HK-2 (cell line): Measurements from ENCODE around the gene NEUROD4.

ENCODE experiments used
- DNase-seq: peaks from one replicate; pipeline ENCODE4 v3.0.0-alpha.2; 2018; ENCODE audit not compliant: unreplicated experiment

The NEUROD4 gene

DNA sequence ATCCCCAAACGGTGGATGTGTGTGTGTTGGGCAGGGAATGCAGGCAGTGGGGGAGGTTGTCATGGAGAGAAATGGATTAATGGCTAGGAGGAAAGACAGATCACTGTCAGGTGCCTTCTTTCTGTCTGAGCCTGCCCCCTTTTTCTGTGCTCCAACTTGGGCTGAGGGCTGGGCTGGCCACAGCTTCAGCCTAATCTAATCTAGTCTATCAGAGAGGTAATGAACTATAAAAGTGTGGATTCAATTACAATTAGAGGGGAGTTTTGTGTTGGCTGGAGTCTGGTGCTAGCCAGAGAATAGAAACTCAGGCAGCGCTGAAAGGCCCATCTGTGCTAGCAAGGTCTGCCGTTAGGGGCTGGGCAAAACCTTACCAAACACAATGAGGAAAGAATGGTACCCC lies 41.2 kb downstream of the NEUROD4 start:
- no peak for DNase-seq

DNA sequence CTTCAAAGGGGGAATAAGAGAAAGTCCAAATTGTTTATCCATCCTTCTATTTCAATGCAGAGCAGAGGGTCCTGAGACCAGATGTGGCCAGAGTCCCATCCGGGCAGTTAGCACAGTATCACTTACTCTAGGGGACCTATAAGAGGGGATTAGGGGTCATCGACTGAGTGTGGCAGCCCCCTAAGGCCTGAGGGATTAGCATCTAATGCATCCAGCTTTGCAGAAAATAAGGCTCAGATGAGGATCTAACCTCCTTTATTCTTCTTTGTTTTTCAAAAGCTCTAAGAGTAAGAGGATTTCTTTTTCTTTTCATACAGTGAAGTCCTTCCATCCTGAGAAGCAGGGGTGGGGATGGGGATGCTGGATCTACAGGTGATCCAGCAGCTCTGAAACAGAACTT lies 43.5 kb downstream of the NEUROD4 start:
- DNase-seq: no peak

DNA sequence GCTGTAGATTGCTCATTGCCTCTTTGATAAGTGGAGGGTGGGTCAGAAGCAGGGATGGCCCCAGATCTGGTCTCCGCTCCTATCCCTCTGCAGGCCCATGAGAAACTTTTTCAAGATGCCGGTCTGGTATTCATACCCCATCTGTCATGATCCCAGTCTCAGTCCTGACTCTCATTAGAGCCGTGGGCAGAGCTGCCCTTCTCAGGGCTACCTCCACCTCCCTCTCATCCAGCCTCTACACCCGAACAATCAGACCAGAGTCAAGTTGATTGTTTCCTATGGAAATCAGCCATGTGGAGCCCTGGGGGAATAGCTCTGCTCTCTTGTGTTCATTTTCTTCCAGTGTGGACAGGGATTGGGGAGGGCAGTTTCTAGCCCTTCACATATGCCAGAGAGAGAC lies 45.8 kb downstream of the NEUROD4 start:
- no peak for DNase-seq

DNA sequence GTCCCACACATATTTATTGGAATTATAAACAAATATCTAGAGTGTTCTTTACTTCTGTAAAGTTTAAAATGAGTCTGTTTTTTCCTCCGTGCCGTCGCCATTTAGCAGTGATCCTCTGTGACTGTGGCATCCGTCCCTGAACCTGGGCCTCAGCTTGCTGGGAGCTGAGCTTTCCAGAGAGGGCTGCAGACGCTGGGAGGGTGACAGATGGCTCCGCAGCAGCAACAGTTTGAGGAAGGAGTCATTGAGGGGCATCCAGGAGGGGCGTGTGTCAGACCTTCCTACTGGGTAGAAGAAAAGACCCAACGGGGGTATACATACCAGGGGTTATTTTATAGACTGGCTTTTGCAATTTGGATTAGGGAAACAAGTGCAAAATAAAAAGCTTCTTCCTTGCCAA lies 47.9 kb downstream of the NEUROD4 start:
- no peak for DNase-seq

DNA sequence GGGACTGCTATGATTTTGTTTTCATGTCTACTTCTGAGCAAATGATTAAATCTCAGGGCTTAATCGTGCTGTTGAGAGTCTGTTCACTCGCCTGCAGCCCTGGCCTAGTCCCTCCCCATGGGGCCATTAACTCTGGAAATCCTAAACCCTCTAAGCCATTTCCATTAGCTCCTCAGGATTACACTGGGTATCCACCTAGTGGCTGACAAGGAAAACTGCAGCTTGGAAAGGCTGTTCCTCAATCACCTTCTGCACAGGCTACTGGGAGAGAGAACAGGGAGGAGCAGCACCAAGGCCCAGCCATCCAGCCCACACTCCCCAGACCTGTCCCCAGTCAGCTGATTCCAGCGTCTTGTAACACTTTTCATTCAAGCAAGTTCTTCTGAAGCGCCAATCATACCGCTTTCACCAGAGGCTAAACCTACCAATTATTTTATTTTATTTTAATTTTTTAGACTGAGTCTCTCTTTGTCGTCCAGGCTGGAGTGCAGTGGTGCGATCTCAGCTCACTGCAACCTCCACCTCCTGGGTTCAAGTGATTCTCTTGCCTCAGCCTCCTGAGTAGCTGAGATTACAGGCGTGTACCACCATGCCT lies 48.7 kb downstream of the NEUROD4 start:
- peak; percentile 26 for DNase-seq

DNA sequence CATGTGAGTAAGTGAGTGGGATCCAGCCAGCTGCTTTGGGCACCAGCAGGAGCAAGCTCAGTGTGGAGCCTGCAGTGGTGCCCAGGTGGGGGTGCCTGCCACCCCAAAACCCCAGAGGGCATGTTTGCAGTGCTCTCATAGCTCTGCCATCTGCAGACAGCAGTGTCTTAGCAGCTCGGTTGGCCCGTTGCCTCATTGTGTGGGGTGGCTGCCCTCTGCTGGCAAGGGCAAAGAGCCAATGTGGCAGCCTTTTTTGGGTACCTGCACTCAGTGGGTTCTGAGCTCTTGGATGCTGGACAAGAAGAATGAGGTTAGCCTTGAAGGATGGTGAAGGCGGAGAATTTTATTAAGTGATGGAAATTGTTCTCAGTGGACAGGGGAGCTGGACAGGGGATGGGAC lies 52.3 kb downstream of the NEUROD4 start:
- peak; percentile 30 for DNase-seq

DNA sequence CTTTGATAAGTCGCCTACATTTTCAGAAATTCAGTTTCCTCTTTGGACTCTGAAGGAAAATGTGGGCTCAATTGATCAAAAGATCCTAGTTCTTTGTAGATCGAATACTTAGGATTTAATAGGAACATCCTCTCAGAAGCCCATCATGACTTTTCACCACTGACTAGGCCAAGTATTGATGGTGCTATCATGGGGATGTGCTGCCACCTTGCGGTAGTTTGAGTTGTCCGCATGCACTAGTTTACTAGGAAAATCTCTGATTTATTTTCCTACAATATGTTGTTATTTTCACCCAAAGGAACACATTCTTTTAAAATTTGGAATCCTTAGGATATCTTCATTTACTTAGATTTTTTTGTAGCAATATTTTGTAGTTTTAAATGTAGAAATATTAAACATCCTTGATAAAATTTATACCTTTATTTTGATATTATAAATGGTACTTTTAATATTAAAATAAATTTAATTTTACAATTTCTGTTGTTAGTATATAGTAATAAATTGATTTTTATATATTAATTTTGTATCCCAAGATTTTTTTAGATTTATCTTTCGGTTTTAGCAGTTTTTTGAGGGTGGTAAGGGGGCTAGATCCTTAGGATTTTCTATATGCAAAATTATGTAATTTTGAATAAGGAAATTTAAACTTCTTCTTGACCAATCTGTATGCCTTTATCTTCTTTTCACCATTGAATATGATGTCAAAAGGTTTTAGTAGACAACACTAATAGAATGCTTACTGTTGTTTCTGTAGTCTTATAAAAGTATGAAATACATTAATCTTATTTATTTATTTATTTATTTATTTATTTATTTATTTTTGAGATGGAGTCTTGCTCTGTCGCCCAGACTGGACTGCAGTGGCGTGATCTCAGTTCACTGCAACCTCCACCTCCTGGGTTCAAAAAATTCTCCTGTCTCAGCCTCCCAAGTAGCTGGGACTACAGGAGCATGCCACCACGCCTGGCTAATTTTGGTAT lies 53.6 kb downstream of the NEUROD4 start:
- DNase-seq: peak; percentile 49

DNA sequence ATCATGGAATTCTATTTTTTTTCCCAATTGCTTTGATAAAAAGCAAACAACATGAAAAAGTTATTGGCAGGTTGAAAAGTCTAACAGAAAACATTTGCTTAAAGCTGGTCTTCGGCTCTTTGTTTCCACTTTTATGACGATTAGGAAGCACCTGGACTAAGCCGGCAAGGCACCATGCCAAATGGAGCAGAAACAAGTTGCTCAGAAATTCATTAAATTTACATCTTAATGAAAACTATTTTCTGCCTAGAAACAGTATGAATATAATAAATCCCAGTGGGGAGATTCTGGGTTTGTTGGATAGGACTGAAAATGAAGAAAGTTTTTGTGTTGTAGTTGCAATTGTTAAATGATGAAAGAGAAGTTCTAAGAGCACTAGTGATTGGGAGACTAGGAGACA lies 55.0 kb downstream of the NEUROD4 start:
- no peak for DNase-seq
